ENCODE data around the gene KNG1. TPM values are rescaled to one million over a fixed set of nuclear protein-coding genes. Genes with fewer than 3 reads are reported as not detected.
"Not testable (repeated sequence)": the region's sequence is repeated elsewhere in the genome, so short reads cannot be mapped to it uniquely, and the experiment has no call there.

The KNG1 gene
- total RNA-seq, 1 experiment from 2014 or later = 0.25 TPM

DNA sequence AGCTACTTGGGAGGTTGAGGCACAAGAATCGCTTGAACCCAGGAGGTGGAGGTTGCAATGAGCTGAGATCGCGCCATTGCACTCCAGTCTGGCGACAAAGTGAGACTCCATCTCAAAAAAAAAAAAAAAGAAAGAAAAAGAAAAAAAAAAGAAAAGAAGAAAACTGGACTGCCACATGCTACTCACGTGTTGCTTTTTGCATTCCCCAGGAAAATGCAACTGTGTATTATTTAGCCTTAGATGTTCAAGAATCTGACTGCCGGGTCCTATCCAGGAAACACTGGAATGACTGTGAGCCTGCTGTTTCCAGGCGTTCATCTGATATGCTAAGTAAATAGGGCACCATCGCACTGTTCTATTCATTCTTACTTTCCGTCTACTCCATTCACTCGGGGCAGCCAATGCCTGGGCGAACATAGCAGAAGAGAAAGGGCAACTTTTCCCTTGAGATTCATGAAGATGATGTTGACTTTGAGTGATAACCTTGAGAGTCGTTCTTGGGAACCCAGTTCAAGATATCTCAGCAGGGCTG lies 30.0 kb upstream of the KNG1 start:
- no peaks in the 10 kb centered on the region for H3K4me1 ChIP-seq (ENCODE audit: control insufficient read depth in 1 of 2, insufficient read depth in 2 of 2, low read length in 2 of 2)
- H2AFZ ChIP-seq (ENCODE audit: low read depth, low read length, poor library complexity, severe bottlenecking) = no peak overlapping the region
- POLR2A ChIA-PET = no interaction called here
- ATAC-seq (no peak), DNase-seq (ENCODE audit: low read depth, low spot score) (no peak)
- intact Hi-C loops (cut with micrococcal nuclease) = no loop called here
- CTCF ChIA-PET = no interaction called here
- H3K9me2 ChIP-seq (ENCODE audit: insufficient read depth) = no peaks in the 10 kb centered on the region
- RAD21 ChIA-PET (ENCODE audit: low non-redundant PET in 1 of 2, low total read pairs in 2 of 2, uncharacterized antibody in 2 of 2, unreplicated experiment in 2 of 2) = no interaction called here
- TF ChIP-seq CEBPB (IDR thresholded peaks at IDR 0.05; ENCODE audit: low read depth) (no peak), POLR2A (IDR thresholded peaks at IDR 0.05; ENCODE audit: borderline replicate concordance, extremely low read depth, insufficient read depth, insufficient read length) (no peak), POLR2AphosphoS5 (IDR thresholded peaks at IDR 0.05; ENCODE audit: low read depth, low read length) (no peak), ZFX (IDR thresholded peaks at IDR 0.05) (no peak)
- TF ChIP-seq, protein P1, sequence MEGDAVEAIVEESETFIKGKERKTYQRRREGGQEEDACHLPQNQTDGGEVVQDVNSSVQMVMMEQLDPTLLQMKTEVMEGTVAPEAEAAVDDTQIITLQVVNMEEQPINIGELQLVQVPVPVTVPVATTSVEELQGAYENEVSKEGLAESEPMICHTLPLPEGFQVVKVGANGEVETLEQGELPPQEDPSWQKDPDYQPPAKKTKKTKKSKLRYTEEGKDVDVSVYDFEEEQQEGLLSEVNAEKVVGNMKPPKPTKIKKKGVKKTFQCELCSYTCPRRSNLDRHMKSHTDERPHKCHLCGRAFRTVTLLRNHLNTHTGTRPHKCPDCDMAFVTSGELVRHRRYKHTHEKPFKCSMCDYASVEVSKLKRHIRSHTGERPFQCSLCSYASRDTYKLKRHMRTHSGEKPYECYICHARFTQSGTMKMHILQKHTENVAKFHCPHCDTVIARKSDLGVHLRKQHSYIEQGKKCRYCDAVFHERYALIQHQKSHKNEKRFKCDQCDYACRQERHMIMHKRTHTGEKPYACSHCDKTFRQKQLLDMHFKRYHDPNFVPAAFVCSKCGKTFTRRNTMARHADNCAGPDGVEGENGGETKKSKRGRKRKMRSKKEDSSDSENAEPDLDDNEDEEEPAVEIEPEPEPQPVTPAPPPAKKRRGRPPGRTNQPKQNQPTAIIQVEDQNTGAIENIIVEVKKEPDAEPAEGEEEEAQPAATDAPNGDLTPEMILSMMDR (IDR thresholded peaks at IDR 0.05 in 2 of 3, conservative IDR thresholded peaks at IDR 0.05 in 1 of 3; ENCODE audit: borderline replicate concordance in 1 of 3, insufficient read depth in 1 of 3, low read depth in 2 of 3, low read length in 2 of 3) = no peak
- H4K20me1 ChIP-seq (ENCODE audit: insufficient read depth) = no peaks in the 10 kb centered on the region
- no TSS peak for BruUV-seq (replicated peaks)
- no peaks in the 10 kb centered on the region for H3K79me2 ChIP-seq (ENCODE audit: insufficient read depth, low read length)
- no peaks in the 10 kb centered on the region for H3K27me3 ChIP-seq (ENCODE audit: insufficient read depth, low read length)
- H3K9ac ChIP-seq (ENCODE audit: low read length) = no peak overlapping the region
- no peak overlapping the region for H3K4me2 ChIP-seq (ENCODE audit: low read length)
- H3K4me3 ChIP-seq (replicated peaks in 1 of 2; ENCODE audit: low read depth in 1 of 2, low read length in 2 of 2) = no peak overlapping the region
- H3K9me3 ChIP-seq (ENCODE audit: control insufficient read depth in 1 of 2, insufficient read depth in 1 of 2, low read depth in 1 of 2, low read length in 2 of 2) = no peaks in the 10 kb centered on the region
- no peaks in the 10 kb centered on the region for H3K36me3 ChIP-seq (ENCODE audit: control insufficient read depth in 1 of 2, insufficient read depth in 2 of 2, low read length in 2 of 2)
- H3K27ac ChIP-seq (ENCODE audit: low read depth, low read length) = no peak overlapping the region

DNA sequence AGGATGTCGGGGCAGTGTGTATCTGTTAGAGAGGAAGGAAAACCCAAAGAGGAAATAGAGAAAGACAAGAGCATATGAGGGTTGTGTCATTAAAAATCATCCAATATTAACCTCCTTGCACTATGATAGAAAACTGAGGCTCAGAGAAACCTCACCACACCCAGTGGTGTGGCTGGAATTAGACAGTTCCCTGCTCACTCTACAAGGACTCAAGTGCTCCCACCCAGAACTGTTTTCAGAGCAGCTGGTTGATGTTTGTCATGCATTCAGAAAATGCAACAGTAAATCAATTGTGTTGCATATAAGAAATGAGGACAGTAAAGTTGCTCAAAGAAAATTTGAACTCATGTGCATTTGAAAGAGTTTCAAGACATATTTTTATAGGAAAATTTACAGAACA lies 26.9 kb upstream of the KNG1 start:
- H3K4me1 ChIP-seq (ENCODE audit: control insufficient read depth in 1 of 2, insufficient read depth in 2 of 2, low read length in 2 of 2); H3K9me3 ChIP-seq (ENCODE audit: control insufficient read depth in 1 of 2, insufficient read depth in 1 of 2, low read depth in 1 of 2, low read length in 2 of 2); BruUV-seq (replicated peaks); H4K20me1 ChIP-seq (ENCODE audit: insufficient read depth); CTCF ChIA-PET; H3K27me3 ChIP-seq (ENCODE audit: insufficient read depth, low read length); H3K4me3 ChIP-seq (replicated peaks in 1 of 2; ENCODE audit: low read depth in 1 of 2, low read length in 2 of 2); POLR2A ChIA-PET; RAD21 ChIA-PET (ENCODE audit: low non-redundant PET in 1 of 2, low total read pairs in 2 of 2, uncharacterized antibody in 2 of 2, unreplicated experiment in 2 of 2); DNase-seq (ENCODE audit: low read depth, low spot score); H2AFZ ChIP-seq (ENCODE audit: low read depth, low read length, poor library complexity, severe bottlenecking); intact Hi-C loops (cut with micrococcal nuclease); ATAC-seq; H3K4me2 ChIP-seq (ENCODE audit: low read length); H3K9me2 ChIP-seq (ENCODE audit: insufficient read depth); H3K27ac ChIP-seq (ENCODE audit: low read depth, low read length); H3K36me3 ChIP-seq (ENCODE audit: control insufficient read depth in 1 of 2, insufficient read depth in 2 of 2, low read length in 2 of 2); H3K9ac ChIP-seq (ENCODE audit: low read length); H3K79me2 ChIP-seq (ENCODE audit: insufficient read depth, low read length): not testable (repeated sequence)

Measured in HCT116 (cell line).